K562 (cell line): ENCODE results near the gene ANXA2. TPM values are rescaled to one million over a fixed set of nuclear protein-coding genes. Genes with fewer than 3 reads are reported as not detected.
A peak's percentile ranks its signal among the peaks of the same experiment; 100 is the strongest.

Experiments
- FOXO4 ChIP-seq: fragments of 450-650 bp; formaldehyde crosslinking; IDR thresholded peaks from 2 replicates; pipeline ENCODE4 v1.4.0; 2020; ENCODE audit warnings: mild to moderate bottlenecking, moderate library complexity
- FUS ChIP-seq: fragments of 200-400 bp; formaldehyde crosslinking; optimal IDR thresholded peaks from 2 replicates; pipeline ENCODE3; 2017; ENCODE audit warnings: low read depth, low read length
- HNRNPLL ChIP-seq: fragments of 200-400 bp; formaldehyde crosslinking; IDR thresholded peaks from 2 replicates; pipeline ENCODE4 v1.6.1; 2017; ENCODE audit warnings: low read length, low read depth, mild to moderate bottlenecking; ENCODE audit not compliant: poor library complexity, severe bottlenecking
- HNRNPUL1 ChIP-seq: fragments of 200-400 bp; formaldehyde crosslinking; IDR thresholded peaks from 2 replicates; pipeline ENCODE4 v1.6.1; 2017; ENCODE audit warnings: low read length
- ID3 ChIP-seq, 2 experiments: fragments of 250-450 bp in 1 of 2; fragments of 450-650 bp in 1 of 2; sonication (Bioruptor Pico) in 1 of 2; IDR thresholded peaks; 2 replicates each; pipeline versions ENCODE4 v1.6.1 to v1.8.0; 2016 to 2021; ENCODE audit warnings: mild to moderate bottlenecking in 2 of 2, moderate library complexity in 2 of 2, missing compliant biosample characterization in 1 of 2, missing genetic modification characterization in 1 of 2
- MAFK ChIP-seq: IDR thresholded peaks from 2 replicates; pipeline ENCODE4 v1.6.1; 2011; ENCODE audit warnings: low read length, improper control_type of control experiment
- MEIS2 ChIP-seq: fragments of 450-650 bp; IDR thresholded peaks from 2 replicates; pipeline ENCODE4 v1.6.1; 2014; ENCODE audit warnings: mild to moderate bottlenecking; ENCODE audit not compliant: partially characterized antibody
- NFIX ChIP-seq: fragments of 250-450 bp; sonication (Bioruptor Pico); IDR thresholded peaks from 2 replicates; pipeline ENCODE4 v1.4.0; 2020; ENCODE audit warnings: low read depth, mild to moderate bottlenecking, moderate library complexity
- RBFOX2 ChIP-seq: fragments of 200-400 bp; formaldehyde crosslinking; IDR thresholded peaks from 2 replicates; pipeline ENCODE4 v1.6.1; 2017; ENCODE audit warnings: low read depth, mild to moderate bottlenecking, low read length, moderate library complexity
- SIN3B ChIP-seq: fragments of 450-650 bp; IDR thresholded peaks from 2 replicates; pipeline ENCODE4 v1.6.1; 2017; ENCODE audit warnings: low read depth, mild to moderate bottlenecking, moderate library complexity
- SLC30A9 ChIP-seq: fragments of 250-450 bp; sonication (Bioruptor Pico); IDR thresholded peaks from 2 replicates; pipeline ENCODE4 v1.8.0; 2022; ENCODE audit warnings: mild to moderate bottlenecking, moderate library complexity
- SMAD1 ChIP-seq: fragments of 150-350 bp; IDR thresholded peaks from 2 replicates; pipeline ENCODE4 v1.6.1; 2014; ENCODE audit warnings: low read length, low read depth; ENCODE audit not compliant: partially characterized antibody
- SOX6 ChIP-seq: fragments of 450-650 bp; IDR thresholded peaks from 2 replicates; pipeline ENCODE4 v1.6.1; 2014; ENCODE audit warnings: mild to moderate bottlenecking
- TEAD1 ChIP-seq, 2 experiments: fragments of 450-650 bp in 1 of 2; sonication (generic) in 1 of 2; formaldehyde crosslinking; IDR thresholded peaks; 2 replicates each; pipeline versions ENCODE4 v1.4.0 to v1.8.0; 2020 to 2022; ENCODE audit warnings: mild to moderate bottlenecking in 2 of 2, missing genetic modification reagents in 1 of 2
- THRA ChIP-seq: fragments of 450-650 bp; IDR thresholded peaks from 2 replicates; pipeline ENCODE4 v1.6.1; 2017; ENCODE audit warnings: mild to moderate bottlenecking, moderate library complexity
- ZFPM2 ChIP-seq: fragments of 250-450 bp; sonication (Bioruptor Pico); IDR thresholded peaks from 2 replicates; pipeline ENCODE4 v1.5.1; 2022; ENCODE audit warnings: mild to moderate bottlenecking
- ZKSCAN3 ChIP-seq: fragments of 250-450 bp; sonication (Bioruptor Pico); IDR thresholded peaks from 2 replicates; pipeline ENCODE4 v1.4.0; 2020
- ZNF134 ChIP-seq: fragments of 250-450 bp; sonication (Bioruptor Pico); conservative IDR thresholded peaks from 2 replicates; pipeline ENCODE4 v1.4.0; 2020
- ZNF197 ChIP-seq: fragments of 200-800 bp; sonication (Bioruptor generic); IDR thresholded peaks from 2 replicates; pipeline ENCODE4 v1.6.1; 2016; ENCODE audit warnings: low read depth, missing genetic modification characterization, missing compliant biosample characterization
- ZNF280B ChIP-seq: fragments of 250-450 bp; sonication (Bioruptor Pico); IDR thresholded peaks from 2 replicates; pipeline ENCODE4 v1.5.1; 2021; ENCODE audit warnings: mild to moderate bottlenecking
- ZNF316 ChIP-seq: fragments of 450-650 bp; IDR thresholded peaks from 2 replicates; pipeline ENCODE4 v1.6.1; 2016
- ZNF77 ChIP-seq: fragments of 250-450 bp; sonication (Bioruptor Pico); IDR thresholded peaks from 2 replicates; pipeline ENCODE4 v1.5.0; 2020
- polyA plus RNA-seq, 8 experiments: library from polyadenylated mRNA; depleted of rRNA in 4 of 8; stranded (reverse) in 5 of 8; unstranded in 3 of 8; fragments of >200 nt; fragmentation: Nextera tagmentation in 2 of 8; fragmentation: Illumina TruSeq in 1 of 8; extraction: Ambion mirVana in 2 of 8; extraction: Trizol in 1 of 8; gene quantifications; 2 replicates each; pipeline versions ENCODE4 v1.2.1 to v1.2.3, GENCODE V29; 2011 to 2014; ENCODE audit warnings: inconsistent platforms in 1 of 8, missing spikeins in 1 of 8
- total RNA-seq, 7 experiments: library from RNA; depleted of rRNA in 6 of 7; stranded (reverse); fragments of >200 nt in 6 of 7; fragmentation: Illumina TruSeq in 2 of 7; extraction: Trizol in 2 of 7; gene quantifications; 2 replicates each; pipeline versions ENCODE4 v1.2.1 to v1.2.3, GENCODE V29; 2011 to 2021; ENCODE audit warnings: low replicate concordance in 1 of 7

The ANXA2 gene
- total and polyA plus RNA-seq, 9 of the 15 experiments (the other 6 are each of a cell fraction or from before 2014, with no cell fraction given): 301 to 1,102 (median 452) TPM

- TF ChIP-seq NFIX (CRISPR knock-in tag) (no peak), SLC30A9 (CRISPR knock-in tag) (no peak), SIN3B (no peak), ID3 (CRISPR knock-in tag; IDR thresholded peaks at IDR 0.05) (no peak), ID3 (tag; IDR thresholded peaks at IDR 0.05) (peak; percentile 75; the same call in 1 of the 2 replicates), HNRNPUL1 (no peak), MEIS2 (peak; percentile 5), ZNF280B (no peak), RBFOX2 (no peak), FOXO4 (CRISPR knock-in tag) (no peak), SOX6 (0 out of 2 replicates have a peak, but pooled peaks have one; percentile 27), ZNF77 (CRISPR knock-in tag) (no peak), HNRNPLL (no peak), THRA (no peak), ZFPM2 (no peak), ZNF197 (no peak), TEAD1 (CRISPR knock-in tag; IDR thresholded peaks at IDR 0.05) (peak in 1 of 2 experiments; percentile 92; a peak in 2 of 4 replicates), ZNF316 (peak; percentile 41; the same call in 1 of the 2 replicates), ZNF134 (CRISPR knock-in tag) (no peak), MAFK (no peak; the same call in 1 of the 2 replicates), ZKSCAN3 (CRISPR knock-in tag) (no peak), FUS (no peak), SMAD1 (no peak)
Measured at GRCh38 chr15:60396958-60397771, 621 bp downstream of the ANXA2 start (continued).
